Mesenchymal stem cell (in vitro differentiated cells and primary cell): ENCODE data around the gene KCNK13.

ENCODE experiments used
- DNase-seq: peaks from one replicate; pipeline ENCODE4 v3.0.0-alpha.2; 2013
- H2AFZ ChIP-seq: one replicate; pipeline ENCODE4 v1.6.1; 2013; ENCODE audit warnings: low read depth, mild to moderate bottlenecking, control low read depth, inconsistent platforms, low read length, moderate library complexity
- H2AK5ac ChIP-seq: 2 replicates; pipeline ENCODE4 v1.6.1; 2013; ENCODE audit warnings: low read length, moderate library complexity, mild to moderate bottlenecking, inconsistent platforms; ENCODE audit not compliant: severe bottlenecking
- H2BK120ac ChIP-seq: one replicate; pipeline ENCODE4 v1.6.1; 2013; ENCODE audit warnings: low read depth, mild to moderate bottlenecking, inconsistent platforms, low read length, moderate library complexity
- H2BK12ac ChIP-seq, 2 experiments: one replicate each; pipeline ENCODE4 v1.6.1; 2013; ENCODE audit warnings: inconsistent platforms in 2 of 2, low read length in 2 of 2, mild to moderate bottlenecking in 2 of 2, moderate library complexity in 2 of 2, control low read depth in 1 of 2
- H2BK15ac ChIP-seq: one replicate; pipeline ENCODE4 v1.6.1; 2013; ENCODE audit warnings: mild to moderate bottlenecking, low read depth, inconsistent platforms; ENCODE audit not compliant: poor library complexity, severe bottlenecking
- H2BK5ac ChIP-seq: 2 replicates; pipeline ENCODE4 v1.6.1; 2013; ENCODE audit warnings: low read depth, mild to moderate bottlenecking, low read length, control low read depth, inconsistent platforms; ENCODE audit not compliant: poor library complexity, severe bottlenecking
- H3K14ac ChIP-seq, 2 experiments: one replicate each; pipeline ENCODE4 v1.6.1; 2013; ENCODE audit warnings: inconsistent platforms in 2 of 2, low read length in 2 of 2, control low read depth in 1 of 2, mild to moderate bottlenecking in 1 of 2, moderate library complexity in 1 of 2
- H3K18ac ChIP-seq, 2 experiments: one replicate each; pipeline ENCODE4 v1.6.1; 2013; ENCODE audit warnings: inconsistent platforms in 2 of 2, low read length in 2 of 2, control low read depth in 1 of 2, low read depth in 1 of 2, mild to moderate bottlenecking in 1 of 2
- H3K23ac ChIP-seq, 2 experiments: one replicate each; pipeline ENCODE4 v1.6.1; 2013; ENCODE audit warnings: inconsistent platforms in 2 of 2, low read length in 2 of 2, mild to moderate bottlenecking in 2 of 2, moderate library complexity in 2 of 2, control low read depth in 1 of 2
- H3K27ac ChIP-seq: 2 replicates; pipeline ENCODE4 v1.5.1; 2013; ENCODE audit warnings: mild to moderate bottlenecking, moderate library complexity, low read length, control low read depth, inconsistent platforms; ENCODE audit not compliant: poor library complexity, severe bottlenecking
- H3K27me3 ChIP-seq, 2 experiments: 2 replicates each; pipeline versions ENCODE4 v1.6.1 to v1.7.0; 2013; ENCODE audit warnings: low read length in 2 of 2, mild to moderate bottlenecking in 2 of 2, moderate library complexity in 2 of 2, control low read depth in 1 of 2, inconsistent platforms in 1 of 2; ENCODE audit not compliant: control insufficient read depth in 1 of 2, insufficient read depth in 1 of 2
- H3K36me3 ChIP-seq, 2 experiments: 2 replicates each; pipeline versions ENCODE4 v1.6.1 to v1.7.0; 2013; ENCODE audit warnings: low read length in 2 of 2, control low read depth in 1 of 2, inconsistent platforms in 1 of 2, low read depth in 1 of 2, mild to moderate bottlenecking in 1 of 2; ENCODE audit not compliant: insufficient read depth in 2 of 2, control insufficient read depth in 1 of 2
- H3K4ac ChIP-seq, 2 experiments: one replicate each; pipeline ENCODE4 v1.6.1; 2013; ENCODE audit warnings: inconsistent platforms in 2 of 2, low read length in 2 of 2, mild to moderate bottlenecking in 2 of 2, moderate library complexity in 2 of 2, control low read depth in 1 of 2, low read depth in 1 of 2
- H3K4me1 ChIP-seq: 2 replicates; pipeline ENCODE4 v1.6.1; 2013; ENCODE audit warnings: low read depth, low read length, control low read depth; ENCODE audit not compliant: control insufficient read depth, insufficient read depth
- H3K4me2 ChIP-seq: 2 replicates; pipeline ENCODE4 v1.6.1; 2013; ENCODE audit warnings: low read length, mild to moderate bottlenecking, inconsistent platforms; ENCODE audit not compliant: poor library complexity, severe bottlenecking
- H3K4me3 ChIP-seq, 2 experiments: 2 replicates each; pipeline versions ENCODE4 v1.5.1 to v1.7.0; 2013; ENCODE audit warnings: low read length in 2 of 2, mild to moderate bottlenecking in 2 of 2, control low read depth in 1 of 2, low read depth in 1 of 2; ENCODE audit not compliant: insufficient read depth in 1 of 2
- H3K79me1 ChIP-seq: replicated peaks from 2 replicates; pipeline ENCODE4 v1.6.1; 2013; ENCODE audit warnings: mild to moderate bottlenecking, control low read depth, low read length, inconsistent platforms; ENCODE audit not compliant: poor library complexity, severe bottlenecking
- H3K9ac ChIP-seq: 2 replicates; pipeline ENCODE4 v1.7.0; 2013; ENCODE audit warnings: mild to moderate bottlenecking, low read length, moderate library complexity
- H3K9me3 ChIP-seq: 2 replicates; pipeline ENCODE4 v1.7.0; 2013; ENCODE audit warnings: mild to moderate bottlenecking, low read length; ENCODE audit not compliant: control insufficient read depth
- H4K8ac ChIP-seq: one replicate; pipeline ENCODE4 v1.6.1; 2013; ENCODE audit warnings: inconsistent platforms, mild to moderate bottlenecking, low read length, moderate library complexity
- H4K91ac ChIP-seq: one replicate; pipeline ENCODE4 v1.6.1; 2013; ENCODE audit warnings: mild to moderate bottlenecking, low read length, inconsistent platforms
- WGBS: methylation state at CpG from one replicate; pipeline ENCODE4 v1.1.7; 2013; ENCODE audit warnings: mixed read lengths; 5-methylcytosine and 5-hydroxymethylcytosine counted together

Gene KCNK13

GRCh38 chr14:90060965-90061684 lies 669 bp upstream of the KCNK13 start:
- Histone ChIP-seq H2BK120ac (no peak overlapping the region), H3K9ac (no peak overlapping the region), H3K23ac (peak overlapping the region in 1 of 2 experiments; percentile 96), H3K9me3 (peaks cover 3% of the 10 kb centered on the region), H2BK15ac (no peak overlapping the region), H3K18ac (peak overlapping the region in 1 of 2 experiments; percentile 19), H2AK5ac (no peak overlapping the region), H3K27me3 (peaks cover 68 to 86% of the 10 kb centered on the region in 2 experiments), H3K4me2 (peak overlapping the region; percentile 100), H3K14ac (peak overlapping the region in 1 of 2 experiments; percentile 37), H3K4me1 (peaks cover 23% of the 10 kb centered on the region), H4K8ac (no peak overlapping the region), H2AFZ (no peak overlapping the region), H3K79me1 (no peaks in the 10 kb centered on the region), H3K27ac (no peak overlapping the region), H2BK12ac (no peak overlapping the region), H2BK5ac (peak overlapping the region; percentile 26), H3K36me3 (no peaks in the 10 kb centered on the region), H3K4me3 (peak overlapping the region; percentile 57 to 77), H4K91ac (peak overlapping the region; percentile 15), H3K4ac (no peak overlapping the region)
- WGBS = 3% methylated on average over 49 of the region's 60 CpGs
- peak; percentile 13 for DNase-seq

- H2AK5ac ChIP-seq = no peak overlapping the region
- H3K14ac ChIP-seq = no peak overlapping the region
- H4K91ac ChIP-seq = no peak overlapping the region
- peaks cover 23% of the 10 kb centered on the region for H3K4me1 ChIP-seq
- DNase-seq = no peak
- H3K9ac ChIP-seq = no peak overlapping the region
- H3K4me2 ChIP-seq = peak overlapping the region; percentile 91
- H3K27ac ChIP-seq = no peak overlapping the region
- no peak overlapping the region for H3K4me3 ChIP-seq
- H3K36me3 ChIP-seq = no peaks in the 10 kb centered on the region
- no peaks in the 10 kb centered on the region for H3K79me1 ChIP-seq
- peaks cover 64 to 79% of the 10 kb centered on the region in 2 experiments for H3K27me3 ChIP-seq
- H3K23ac ChIP-seq = no peak overlapping the region
- no peak overlapping the region for H3K18ac ChIP-seq
- no peak overlapping the region for H2AFZ ChIP-seq
- no peak overlapping the region for H4K8ac ChIP-seq
- H2BK5ac ChIP-seq = no peak overlapping the region
- no peak overlapping the region for H3K4ac ChIP-seq
- H2BK15ac ChIP-seq = no peak overlapping the region
- no peak overlapping the region for H2BK12ac ChIP-seq
- peak overlapping the region; percentile 44 for H2BK120ac ChIP-seq
- H3K9me3 ChIP-seq = peaks cover 3% of the 10 kb centered on the region
- WGBS = 1% methylated on average over 55 of the region's 63 CpGs
Observed at GRCh38 chr14:90062127-90062794, 467 bp downstream of the KCNK13 start.

GRCh38 chr14:90062822-90063539 lies 1.2 kb downstream of the KCNK13 start:
- no peak for DNase-seq
- Histone ChIP-seq H2AK5ac (no peak overlapping the region), H3K4me3 (no peak overlapping the region), H3K18ac (no peak overlapping the region), H3K9ac (no peak overlapping the region), H3K4ac (no peak overlapping the region), H3K36me3 (no peaks in the 10 kb centered on the region), H4K8ac (no peak overlapping the region), H3K14ac (no peak overlapping the region), H2BK120ac (no peak overlapping the region), H2BK5ac (no peak overlapping the region), H3K9me3 (peaks cover 3% of the 10 kb centered on the region), H3K4me1 (peaks cover 23% of the 10 kb centered on the region), H2AFZ (no peak overlapping the region), H3K23ac (no peak overlapping the region), H2BK15ac (no peak overlapping the region), H3K79me1 (no peaks in the 10 kb centered on the region), H4K91ac (no peak overlapping the region), H3K4me2 (no peak overlapping the region), H2BK12ac (no peak overlapping the region), H3K27me3 (peaks cover 68 to 80% of the 10 kb centered on the region in 2 experiments), H3K27ac (no peak overlapping the region)
- 48% methylated on average over 11 of the region's 11 CpGs for WGBS

- Histone ChIP-seq H3K79me1 (no peaks in the 10 kb centered on the region), H3K23ac (no peak overlapping the region), H3K27ac (no peak overlapping the region), H3K14ac (no peak overlapping the region), H3K36me3 (no peaks in the 10 kb centered on the region), H3K9me3 (no peaks in the 10 kb centered on the region), H2BK12ac (no peak overlapping the region), H3K18ac (no peak overlapping the region), H2AFZ (no peak overlapping the region), H2BK5ac (no peak overlapping the region), H3K4me3 (no peak overlapping the region), H3K4me1 (no peaks in the 10 kb centered on the region), H2BK120ac (no peak overlapping the region), H3K27me3 (peaks cover 32 to 45% of the 10 kb centered on the region in 2 experiments), H4K91ac (no peak overlapping the region), H2BK15ac (no peak overlapping the region), H3K4ac (no peak overlapping the region), H2AK5ac (no peak overlapping the region), H4K8ac (no peak overlapping the region), H3K9ac (no peak overlapping the region), H3K4me2 (no peak overlapping the region)
- WGBS = 86% methylated on average over 4 of the region's 6 CpGs
- DNase-seq = no peak
Observed at GRCh38 chr14:90072350-90072749, 10.6 kb downstream of the KCNK13 start.
